HG02981 (cell line): ENCODE data around the gene UBE2D2.

ENCODE experiments used
- ATAC-seq: cut with Tn5 transposase; IDR thresholded peaks from one replicate; pipeline ENCODE4 v1.9.1; 2021; ENCODE audit warnings: mild to moderate bottlenecking, moderate library complexity; ENCODE audit not compliant: unreplicated experiment

UBE2D2 gene

DNA sequence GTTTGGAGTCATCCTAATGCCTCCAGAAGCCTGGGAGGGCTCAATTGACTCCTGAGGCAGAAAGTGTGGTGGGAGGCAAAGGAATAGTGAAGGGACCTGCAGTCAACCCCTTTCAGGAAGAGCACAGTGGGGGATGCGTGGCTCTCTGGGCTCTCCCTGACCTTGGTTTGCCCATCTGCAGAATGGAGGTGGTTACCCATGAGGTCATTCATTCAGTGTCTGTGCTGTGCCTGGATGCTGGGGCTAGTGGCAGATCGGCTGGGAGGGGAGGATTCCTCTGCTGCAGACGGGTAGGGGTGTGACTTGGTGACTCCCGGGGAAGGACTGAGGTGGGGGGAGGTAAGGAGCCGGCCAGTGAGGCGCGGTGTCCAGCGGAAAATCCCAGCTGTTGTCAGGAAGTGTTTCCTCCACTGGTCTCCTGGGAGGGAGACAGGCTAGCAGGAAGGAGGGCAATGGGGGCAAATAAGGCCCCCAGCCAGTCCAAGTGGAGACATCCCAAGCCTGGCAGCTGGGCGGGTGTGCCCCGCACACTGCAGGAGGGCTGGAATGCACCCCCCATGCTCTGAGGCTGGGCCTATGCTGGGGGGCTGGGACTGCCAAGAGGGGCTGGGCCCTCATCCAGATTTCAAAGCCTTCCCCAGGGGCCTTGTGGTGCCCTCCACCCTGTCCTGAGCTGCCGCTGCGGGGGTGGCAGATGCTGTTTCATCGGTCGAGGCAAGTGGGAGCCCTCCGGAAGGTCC lies 98.0 kb downstream of the UBE2D2 start:
- ATAC-seq = peak; percentile 25

DNA sequence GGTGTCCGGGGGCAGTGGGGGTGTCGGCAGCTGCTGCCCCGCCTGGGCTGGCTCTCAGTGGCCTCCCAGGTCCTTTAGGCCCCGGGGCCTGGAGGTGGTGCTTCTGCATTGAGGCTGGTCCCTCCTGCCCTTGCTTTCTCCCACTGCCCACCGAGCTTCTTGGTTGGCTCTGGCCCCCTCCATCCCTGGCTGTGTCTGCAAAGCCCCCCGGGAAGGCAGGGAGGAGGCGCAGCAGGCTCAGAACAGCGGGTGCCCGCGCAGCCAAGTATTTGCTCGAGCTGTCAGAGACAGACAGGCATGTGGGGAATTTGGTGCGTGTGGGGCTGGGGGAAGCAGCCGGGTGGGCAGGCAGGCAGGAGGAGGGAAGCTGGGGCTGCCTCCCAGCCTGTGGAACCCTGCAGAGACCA lies 98.6 kb downstream of the UBE2D2 start:
- no peak for ATAC-seq

- no peak for ATAC-seq
Observed at GRCh38 chr5:139660105-139660922, 99.2 kb downstream of the UBE2D2 start.

GRCh38 chr5:139660923-139661814 lies 100.0 kb downstream of the UBE2D2 start:
- peak; percentile 30 for ATAC-seq

DNA sequence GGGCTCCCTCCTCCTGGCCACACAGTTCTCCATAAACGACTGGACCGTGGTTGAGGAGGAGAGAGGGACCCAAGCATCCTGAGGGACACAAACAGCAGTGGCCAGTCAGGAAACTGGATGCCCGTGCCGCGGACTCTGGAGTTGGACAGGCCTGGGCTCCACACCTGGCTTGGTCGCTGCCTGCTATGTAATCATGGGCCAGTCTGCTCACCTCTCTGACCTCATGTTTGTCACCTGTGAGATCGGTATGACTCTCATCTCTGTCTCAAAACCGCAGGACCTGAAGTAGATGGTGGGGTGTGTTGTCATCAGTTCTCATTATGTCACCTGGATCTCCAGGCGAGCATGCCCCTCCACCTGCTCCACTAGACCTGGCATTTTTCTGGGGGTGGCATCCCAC lies 101.5 kb downstream of the UBE2D2 start:
- no peak for ATAC-seq

DNA sequence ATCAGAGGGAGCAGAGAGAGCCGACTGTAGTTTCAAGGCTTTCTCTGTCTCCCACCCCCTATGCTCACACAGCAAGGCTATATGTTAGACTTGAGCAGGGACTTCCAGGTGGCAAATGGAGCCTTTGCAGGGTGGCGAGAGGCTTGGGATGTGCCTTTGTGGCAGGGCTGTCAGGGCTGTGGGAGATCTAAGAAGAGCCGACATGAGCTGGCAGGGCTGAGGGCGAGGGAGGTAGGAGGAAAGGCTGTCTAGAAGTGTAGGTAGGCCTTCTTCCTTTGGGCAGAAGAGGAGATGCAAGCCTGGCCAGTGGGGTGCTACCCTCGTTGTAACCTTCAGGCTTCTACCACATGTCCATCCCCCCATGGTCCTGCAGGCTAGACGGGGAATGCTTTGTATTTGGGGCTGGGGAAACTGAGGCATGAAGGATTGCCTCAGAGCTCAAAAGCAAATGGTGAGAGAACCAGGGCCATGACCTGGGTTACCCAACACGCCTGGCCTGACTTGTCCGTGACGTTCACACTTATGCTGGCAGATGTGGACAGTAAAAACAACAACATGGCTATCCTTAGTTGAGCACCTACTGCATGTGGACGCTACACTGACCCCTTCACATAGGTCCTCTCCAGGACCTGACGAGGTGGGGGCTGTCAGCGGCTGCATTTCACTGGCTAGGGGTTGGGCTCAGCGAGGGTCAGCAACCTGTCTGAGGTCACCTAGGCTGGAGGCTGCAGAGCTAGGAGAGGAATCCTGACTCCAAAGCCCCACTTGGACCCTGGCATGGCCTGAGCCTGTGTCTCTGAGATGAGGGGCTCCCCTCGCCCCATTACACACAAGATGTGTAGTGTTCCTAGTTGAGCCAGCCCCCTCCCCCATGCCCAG lies 102.3 kb downstream of the UBE2D2 start:
- ATAC-seq = no peak

- peak; percentile 39 for ATAC-seq
Observed at GRCh38 chr5:139664086-139664693, 103.1 kb downstream of the UBE2D2 start.

DNA sequence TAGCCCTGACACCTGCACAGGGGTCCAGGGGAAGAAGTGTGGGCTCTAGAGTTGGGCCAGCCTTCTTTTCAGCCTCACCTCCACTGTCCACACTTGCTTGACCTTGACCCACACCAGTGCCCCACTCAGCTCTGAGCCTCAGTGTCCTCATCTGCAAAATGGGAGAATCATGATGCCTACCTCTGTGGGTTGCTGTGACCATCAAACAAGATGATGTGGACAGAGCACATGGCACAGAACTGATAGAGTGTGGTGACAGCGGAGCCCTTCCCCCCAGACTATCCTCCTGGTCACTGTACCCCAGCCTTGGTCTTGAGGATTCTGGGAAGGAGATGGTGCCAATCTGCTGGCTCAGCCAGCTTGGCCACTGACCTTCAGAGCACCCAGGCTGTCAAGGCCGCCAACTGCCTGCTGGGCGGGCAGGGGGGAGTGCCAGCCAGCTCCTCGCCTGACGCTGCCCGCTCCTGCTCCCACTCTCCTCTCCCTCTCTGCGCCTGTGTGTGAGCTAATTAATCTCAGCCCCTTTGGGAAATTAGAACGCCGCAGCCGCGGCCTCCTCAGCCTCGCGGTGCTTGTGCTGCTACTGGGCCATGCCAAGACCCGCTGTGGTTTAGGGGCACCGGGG lies 103.7 kb downstream of the UBE2D2 start:
- no peak for ATAC-seq

DNA sequence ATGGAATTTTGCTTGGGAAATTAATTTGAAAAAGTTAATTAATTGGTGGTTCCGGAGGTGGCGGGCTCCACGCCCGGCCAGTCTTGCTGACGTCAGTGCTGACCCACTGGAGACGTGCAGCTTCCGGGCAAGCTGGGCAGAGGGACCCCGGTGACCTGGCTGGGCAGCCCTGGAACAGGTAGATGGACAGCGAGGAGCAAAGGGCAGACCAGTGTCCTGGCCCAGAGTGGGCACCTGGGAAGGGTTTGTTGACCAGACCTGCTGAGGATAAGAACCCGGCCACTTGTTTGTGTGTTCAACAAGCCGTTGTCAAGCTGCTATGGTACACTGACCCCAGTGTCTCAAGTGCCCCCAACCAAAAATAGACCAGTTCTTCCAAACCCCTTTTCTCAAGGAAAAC lies 104.5 kb downstream of the UBE2D2 start:
- ATAC-seq = no peak

- ATAC-seq = no peak
Observed at GRCh38 chr5:139666551-139666950, 105.4 kb downstream of the UBE2D2 start.

DNA sequence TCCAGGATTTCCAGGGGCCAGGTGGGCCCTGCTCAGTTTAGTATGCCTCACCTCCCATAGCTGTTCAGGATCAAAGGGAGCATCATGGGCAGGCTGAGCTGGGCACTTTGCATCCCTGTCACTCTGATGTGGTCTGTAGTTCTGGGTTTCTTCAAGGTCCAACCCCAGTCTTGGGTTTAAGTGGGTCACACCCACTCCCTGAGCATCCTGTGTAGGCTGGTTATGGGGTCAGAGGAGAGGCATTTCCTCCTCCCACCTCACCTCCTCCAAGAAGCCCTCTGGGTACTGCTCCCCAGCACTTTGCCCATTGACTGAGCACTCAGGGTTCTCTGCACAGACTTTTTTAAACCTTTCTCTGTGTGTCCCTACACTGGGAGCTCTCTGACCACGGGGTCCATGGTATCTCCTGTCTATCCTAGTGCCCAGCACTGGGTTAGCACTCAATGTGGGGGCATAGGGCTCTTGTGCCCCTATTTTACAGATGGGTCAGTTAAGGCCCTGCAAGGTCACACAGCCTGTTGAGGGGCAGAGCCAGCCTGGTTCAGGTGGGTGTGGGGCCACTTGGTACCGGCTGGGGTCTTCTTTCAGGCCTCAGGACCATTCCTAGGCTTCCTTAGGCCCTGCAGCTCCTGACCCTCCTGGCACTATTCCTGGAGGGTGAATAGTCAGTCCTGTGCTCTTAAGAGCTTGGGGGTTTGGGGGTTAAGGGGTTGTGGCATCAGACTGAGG lies 106.0 kb downstream of the UBE2D2 start:
- no peak for ATAC-seq

GRCh38 chr5:139667730-139668063 lies 106.6 kb downstream of the UBE2D2 start:
- no peak for ATAC-seq

- ATAC-seq = no peak
Observed at GRCh38 chr5:139668064-139668880, 107.1 kb downstream of the UBE2D2 start.

DNA sequence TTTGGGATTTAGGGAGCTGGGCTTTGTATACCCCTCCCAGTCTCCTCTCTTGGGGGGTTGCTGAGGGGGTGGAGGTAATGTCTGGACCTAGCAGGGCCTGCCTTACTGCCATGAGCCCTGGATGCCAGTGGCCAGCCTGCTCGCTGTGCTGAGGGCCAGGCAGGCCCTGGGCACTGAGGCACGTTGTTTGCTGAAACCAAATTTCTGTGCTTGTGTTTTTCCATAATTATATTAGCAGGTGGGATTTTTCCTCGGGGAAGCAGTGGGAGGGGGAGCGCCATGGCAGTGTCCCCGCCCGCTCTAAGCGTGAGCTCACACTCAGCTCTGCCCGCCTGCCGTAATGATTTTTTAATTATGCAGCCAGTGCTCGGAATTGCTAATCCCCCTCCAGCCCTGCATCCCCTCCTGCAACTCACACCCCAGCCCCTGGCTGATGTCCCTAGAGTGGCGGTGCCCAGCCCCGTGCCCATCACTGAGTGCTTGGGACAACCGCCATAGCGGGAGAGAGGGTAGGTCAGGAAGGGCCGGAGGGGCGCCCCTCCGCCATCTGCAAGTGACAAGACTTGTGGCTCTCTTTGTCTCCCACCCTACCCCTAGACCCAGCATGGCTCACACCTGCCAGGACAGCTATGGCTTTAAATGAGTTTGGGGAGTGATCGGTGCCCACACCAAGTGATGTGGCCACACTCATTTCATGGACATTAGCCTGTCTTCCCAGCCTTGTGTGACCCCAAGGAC lies 108.0 kb downstream of the UBE2D2 start:
- no peak for ATAC-seq

DNA sequence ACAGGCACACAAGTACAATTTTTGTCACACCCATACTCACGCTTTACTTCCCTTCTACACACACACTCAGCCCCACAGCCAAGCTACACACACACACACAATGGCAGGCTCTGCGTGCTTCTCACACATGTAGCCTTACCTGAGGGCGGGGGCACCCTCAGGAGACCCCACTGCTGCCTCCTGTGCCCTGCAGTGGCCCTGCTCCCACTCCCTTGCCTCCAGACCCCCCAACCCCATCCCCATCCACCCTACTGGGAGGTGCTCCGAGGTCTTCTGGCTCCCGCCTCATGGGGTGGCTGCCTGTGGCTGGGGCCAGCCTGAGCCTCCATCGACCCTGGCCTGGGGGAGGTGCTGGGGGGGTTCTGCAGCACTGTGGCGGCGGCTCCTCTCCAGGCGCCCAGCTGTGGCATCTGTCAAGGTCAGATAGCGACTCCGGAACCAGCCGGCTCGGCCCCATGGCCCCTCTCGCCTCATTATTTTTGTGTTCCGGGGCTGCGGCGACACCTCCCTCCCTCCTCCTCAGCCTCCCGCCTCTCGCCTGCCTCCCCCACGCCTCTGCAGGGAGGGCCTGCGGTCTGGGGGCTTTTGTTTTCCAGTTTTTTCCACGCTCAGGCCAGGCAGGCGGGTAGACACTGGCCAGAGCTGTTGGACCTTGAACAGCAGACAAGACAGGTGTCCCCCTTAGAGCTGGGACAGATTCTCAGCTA lies 108.7 kb downstream of the UBE2D2 start:
- peak; percentile 28 for ATAC-seq

GRCh38 chr5:139670369-139671095 lies 109.4 kb downstream of the UBE2D2 start:
- ATAC-seq = peak; percentile 47
